Activated CD4-positive, alpha-beta T cell treated with anti-CD3 and anti-CD28 coated beads for 24 hours (primary cell): Measurements from ENCODE around the gene DUSP9.

Experiments used
- DNase-seq, 2 donors: peaks; one replicate each; pipeline ENCODE4 v3.0.0-alpha.2; 2020; ENCODE audit warnings: low read depth in 2 of 2

The DUSP9 gene

GRCh38 chrX:153621949-153622598, 24.9 kb upstream of the DUSP9 start:
- no peak for DNase-seq

- no peak for DNase-seq
Measured at GRCh38 chrX:153622661-153623309, 24.2 kb upstream of the DUSP9 start.

GRCh38 chrX:153623310-153624029, 23.5 kb upstream of the DUSP9 start:
- no peak for DNase-seq

GRCh38 chrX:153624196-153625091, 22.6 kb upstream of the DUSP9 start:
- DNase-seq: no peak

- no peak for DNase-seq
Measured at GRCh38 chrX:153625271-153626024, 21.6 kb upstream of the DUSP9 start.

- no peak for DNase-seq
Measured at GRCh38 chrX:153626025-153626633, 20.9 kb upstream of the DUSP9 start.

- DNase-seq: no peak
Measured at GRCh38 chrX:153626863-153627674, 19.9 kb upstream of the DUSP9 start.

- no peak for DNase-seq
Measured at GRCh38 chrX:153627675-153628111, 19.3 kb upstream of the DUSP9 start.

- no peak for DNase-seq
Measured at GRCh38 chrX:153628129-153628528, 18.9 kb upstream of the DUSP9 start.

- DNase-seq: no peak
Measured at GRCh38 chrX:153628665-153629064, 18.3 kb upstream of the DUSP9 start.

- no peak for DNase-seq
Measured at GRCh38 chrX:153631346-153631745, 15.7 kb upstream of the DUSP9 start.

GRCh38 chrX:153631907-153632594, 15.0 kb upstream of the DUSP9 start:
- no peak for DNase-seq

- no peak for DNase-seq
Measured at GRCh38 chrX:153632595-153632946, 14.4 kb upstream of the DUSP9 start.

GRCh38 chrX:153633048-153633447, 14.0 kb upstream of the DUSP9 start:
- DNase-seq: no peak

- DNase-seq: no peak
Measured at GRCh38 chrX:153633607-153634180, 13.3 kb upstream of the DUSP9 start.

GRCh38 chrX:153634236-153634635, 12.8 kb upstream of the DUSP9 start:
- DNase-seq: no peak

- no peak for DNase-seq
Measured at GRCh38 chrX:153634832-153635231, 12.2 kb upstream of the DUSP9 start.

GRCh38 chrX:153635388-153635787, 11.6 kb upstream of the DUSP9 start:
- no peak for DNase-seq
